Transverse colon (tissue), 4 donors: ENCODE data around the gene ZNF708. TPM values are rescaled to one million over a fixed set of nuclear protein-coding genes. Genes with fewer than 3 reads are reported as not detected.
A peak's percentile ranks its signal among the peaks of the same experiment; 100 is the strongest.
"Not testable (repeated sequence)": the region's sequence is repeated elsewhere in the genome, so short reads cannot be mapped to it uniquely, and the experiment has no call there.

Source experiments
- DNase-seq: peaks from one replicate; pipeline ENCODE4 v3.0.0-alpha.2; 2019
- H3K27ac ChIP-seq, 4 donors: fragments of 200-600 bp; sonication (generic); 2 replicates each; pipeline ENCODE4 v1.5.1; 2016 to 2018; ENCODE audit warnings: inconsistent platforms in 4 of 4
- H3K27me3 ChIP-seq: fragments of 200-600 bp; sonication (generic); 2 replicates; pipeline ENCODE4 v1.5.1; 2017; ENCODE audit warnings: inconsistent platforms
- H3K36me3 ChIP-seq, 4 donors: fragments of 200-600 bp; sonication (generic); 2 replicates each; pipeline ENCODE4 v1.5.1; 2017 to 2019; ENCODE audit warnings: inconsistent platforms in 4 of 4
- H3K4me1 ChIP-seq, 4 donors: fragments of 200-600 bp; sonication (generic); 2 replicates each; pipeline ENCODE4 v1.5.1; 2017 to 2020; ENCODE audit warnings: inconsistent platforms in 4 of 4
- H3K4me3 ChIP-seq, 4 donors: fragments of 200-600 bp; sonication (generic); 1 replicate in 1 of 4; 2 replicates in 3 of 4; pipeline versions ENCODE4 v1.5.1 to v1.6.1; 2017 to 2019; ENCODE audit warnings: inconsistent platforms in 4 of 4
- H3K9me3 ChIP-seq, 2 donors: fragments of 200-600 bp; sonication (generic); 2 replicates each; pipeline ENCODE4 v1.5.1; 2017 to 2019; ENCODE audit warnings: inconsistent platforms in 2 of 2
- CTCF ChIP-seq, 5 experiments: fragments of 200-600 bp in 3 of 5; fragments of 450-650 bp in 2 of 5; sonication (generic) in 3 of 5; IDR thresholded peaks; 1 replicate in 2 of 5; 2 replicates in 3 of 5; pipeline ENCODE4 v1.5.1; 2016 to 2017; ENCODE audit warnings: antibody characterized with exemption in 5 of 5, inconsistent platforms in 3 of 5, mild to moderate bottlenecking in 2 of 5, moderate library complexity in 1 of 5
- EP300 ChIP-seq: sonication (generic); formaldehyde crosslinking; IDR thresholded peaks from one replicate; pipeline ENCODE4 v1.6.1; 2017; ENCODE audit warnings: antibody characterized with exemption, low read depth
- POLR2A ChIP-seq: fragments of 450-650 bp; IDR thresholded peaks from one replicate; pipeline ENCODE4 v1.6.1; 2016; ENCODE audit warnings: antibody characterized with exemption, mild to moderate bottlenecking, moderate library complexity
- POLR2AphosphoS5 ChIP-seq, 3 donors: sonication (generic); formaldehyde crosslinking; IDR thresholded peaks; one replicate each; pipeline ENCODE4 v1.6.1; 2016; ENCODE audit warnings: antibody characterized with exemption in 3 of 3
- WGBS, 2 donors: methylation state at CpG; one replicate each; pipeline ENCODE4 v1.1.5; 2018; ENCODE audit warnings: low coverage in 1 of 2; 5-methylcytosine and 5-hydroxymethylcytosine counted together
- in situ Hi-C, 4 donors: fragments of 200-750 bp; cut with MboI; loops; one replicate each; pipeline versions ENCODE4 v1.15.0 to v1.15.1; 2017; ENCODE audit warnings: low sequenced_read_pairs in 3 of 4, low pct_ligation_motif_present in 1 of 4, low pct_unique_long_range_greater_than_20kb in 1 of 4
- intact Hi-C: fragments of 100-400 bp; cut with DNase I; formaldehyde crosslinking; loops from one replicate; pipeline ENCODE4 v1.15.1; 2023; ENCODE audit warnings: low total_unique reads
- total RNA-seq, 4 donors: library from RNA; depleted of rRNA; stranded (reverse); fragments of >200 nt; gene quantifications; one replicate each; pipeline ENCODE4 v1.1.0, GENCODE V29; 2016

ZNF708 gene
- total RNA-seq, 4 donors from 2014 or later = 12.7 to 21.4 (median 19.2) TPM

- intact Hi-C loops = no loop called here
- peaks cover 0 to 5% (median 3%) of the 10 kb centered on the region in 4 donors for H3K4me1 ChIP-seq
- 87 to 96% methylated on average over 4 of the region's 4 CpGs for WGBS, 2 donors
- H3K9me3 ChIP-seq = peaks cover 0 to 27% of the 10 kb centered on the region in 2 donors
- H3K27ac ChIP-seq = peak overlapping the region in 1 of 4 donors; percentile 41
- peaks cover 0 to 47% (median 2%) of the 10 kb centered on the region in 4 donors for H3K36me3 ChIP-seq
- in situ Hi-C loops = no loop called here
- DNase-seq = no peak
- TF ChIP-seq EP300 = no peak
- TF ChIP-seq POLR2AphosphoS5 (IDR thresholded peaks at IDR 0.05) = no peak
- no peak for TF ChIP-seq POLR2A
- TF ChIP-seq CTCF (IDR thresholded peaks at IDR 0.05) = no peak
- no peak overlapping the region for H3K4me3 ChIP-seq
- H3K27me3 ChIP-seq = no peaks in the 10 kb centered on the region
Observed at GRCh38 chr19:21321996-21322395, 7.2 kb downstream of the ZNF708 start.

GRCh38 chr19:21321134-21321533 lies 8.1 kb downstream of the ZNF708 start:
- H3K27ac ChIP-seq = no peak overlapping the region

GRCh38 chr19:21317821-21318220 lies 11.4 kb downstream of the ZNF708 start:
- no peak overlapping the region for H3K4me3 ChIP-seq
- in situ Hi-C loops = no loop called here
- H3K27ac ChIP-seq = no peak overlapping the region
- TF ChIP-seq POLR2AphosphoS5 (IDR thresholded peaks at IDR 0.05) (no peak), EP300 (no peak), POLR2A (no peak), CTCF (IDR thresholded peaks at IDR 0.05) (no peak)
- H3K36me3 ChIP-seq = peaks cover 0 to 19% (median 0%) of the 10 kb centered on the region in 4 donors
- H3K4me1 ChIP-seq = peaks cover 0 to 14% (median 4%) of the 10 kb centered on the region in 4 donors
- intact Hi-C loops = no loop called here
- no peak for DNase-seq
- H3K27me3 ChIP-seq = no peaks in the 10 kb centered on the region
- H3K9me3 ChIP-seq = peaks cover 0 to 2% of the 10 kb centered on the region in 2 donors
- WGBS, 2 donors = 64% methylated on average over 1 of the region's 1 CpG; no CpG with 5 or more reads in 1 of the 2 donors

More at GRCh38 chr19:21321134-21321533, 8.1 kb downstream of the ZNF708 start:
- Histone ChIP-seq H3K4me1 (peaks cover 0 to 5% (median 3%) of the 10 kb centered on the region in 4 donors), H3K27me3 (no peaks in the 10 kb centered on the region), H3K36me3 (peaks cover 0 to 40% (median 0%) of the 10 kb centered on the region in 4 donors), H3K4me3 (no peak overlapping the region), H3K9me3 (peaks cover 0 to 23% of the 10 kb centered on the region in 2 donors)
- DNase-seq = no peak
- intact Hi-C loops = no loop called here
- TF ChIP-seq EP300 = no peak
- no peak for TF ChIP-seq CTCF (IDR thresholded peaks at IDR 0.05)
- TF ChIP-seq POLR2AphosphoS5 (IDR thresholded peaks at IDR 0.05) = no peak
- no peak for TF ChIP-seq POLR2A
- in situ Hi-C loops = no loop called here
- WGBS, 2 donors = 67 to 87% methylated on average over 4 of the region's 4 CpGs

GRCh38 chr19:21314676-21315075 lies 14.5 kb downstream of the ZNF708 start:
- 74 to 78% methylated on average over 1 of the region's 1 CpG for WGBS, 2 donors
- H3K27ac ChIP-seq = peak overlapping the region in 3 of 4 donors; percentile 7 to 40 (median 39)
- intact Hi-C loops = no loop called here
- H3K4me1 ChIP-seq = peaks cover 0 to 14% (median 1%) of the 10 kb centered on the region in 4 donors
- no peaks in the 10 kb centered on the region for H3K9me3 ChIP-seq
- in situ Hi-C loops = no loop called here
- no peak overlapping the region for H3K4me3 ChIP-seq
- no peaks in the 10 kb centered on the region for H3K27me3 ChIP-seq
- DNase-seq = no peak
- peak in 2 of 3 donors; percentile 47 to 77 for TF ChIP-seq POLR2AphosphoS5 (IDR thresholded peaks at IDR 0.05)
- no peak for TF ChIP-seq CTCF (IDR thresholded peaks at IDR 0.05)
- no peak for TF ChIP-seq EP300
- no peak for TF ChIP-seq POLR2A
- peaks cover 0 to 11% (median 2%) of the 10 kb centered on the region in 4 donors for H3K36me3 ChIP-seq

GRCh38 chr19:21312807-21313206 lies 16.4 kb downstream of the ZNF708 start:
- in situ Hi-C loops, intact Hi-C loops, H3K9me3 ChIP-seq, DNase-seq, H3K27me3 ChIP-seq, H3K4me3 ChIP-seq, H3K27ac ChIP-seq: not testable (repeated sequence)
- Histone ChIP-seq H3K4me1 (peaks cover 0 to 14% (median 0%) of the 10 kb centered on the region in 4 donors), H3K36me3 (peaks cover 0 to 23% (median 5%) of the 10 kb centered on the region in 4 donors)
- 97 to 100% methylated on average over 2 of the region's 2 CpGs for WGBS, 2 donors
